HCT116 (cell line): ENCODE data around the gene UPF2. TPM values are rescaled to one million over a fixed set of nuclear protein-coding genes. Genes with fewer than 3 reads are reported as not detected.
A peak's percentile ranks its signal among the peaks of the same experiment; 100 is the strongest.

ENCODE experiments used
- ATAC-seq: fragments of 200-7000 bp; cut with Tn5 transposase; 2 replicates; pipeline ENCODE4 v1.9.1; 2020; ENCODE audit warnings: mild to moderate bottlenecking, moderate library complexity
- BruUV-seq: library from RNA; stranded (reverse); fragments of 400-500 nt; replicated peaks from 2 replicates; lab custom pipeline; 2021; lab: Mats Ljungman, UMichigan
- CTCF ChIA-PET: fragments of 300-600 bp; sonication (Branson Sonifier 250); formaldehyde crosslinking; loops from one replicate; lab custom pipeline; 2021; ENCODE audit warnings: antibody characterized with exemption; lab: Charles Lee
- POLR2A ChIA-PET: fragments of 300-600, 350-600 bp; sonication (Branson Sonifier 250); formaldehyde crosslinking; loops from one replicate; lab custom pipeline; 2021; ENCODE audit warnings: antibody characterized with exemption; lab: Charles Lee
- RAD21 ChIA-PET, 2 experiments: fragments of 300-600 bp; sonication (Branson Sonifier 250); formaldehyde crosslinking; loops; one replicate each; lab custom pipeline; 2023; ENCODE audit warnings: low total read pairs in 2 of 2; ENCODE audit not compliant: uncharacterized antibody in 2 of 2, unreplicated experiment in 2 of 2, low non-redundant PET in 1 of 2; lab: Charles Lee
- DNase-seq: peaks from one replicate; pipeline ENCODE4 v3.0.0-alpha.2; 2010; ENCODE audit warnings: low read depth, low spot score
- H2AFZ ChIP-seq: fragments of 200-600 bp; shearing (Covaris generic), sonication (generic); 2 replicates; pipeline ENCODE4 v1.6.1; 2017; ENCODE audit warnings: low read depth, mixed run types, mixed read lengths, antibody characterized with exemption, low read length; ENCODE audit not compliant: poor library complexity, severe bottlenecking
- H3K27ac ChIP-seq: 2 replicates; pipeline ENCODE4 v1.5.1; 2012; ENCODE audit warnings: low read depth, low read length
- H3K27me3 ChIP-seq: fragments of 200-600 bp; sonication (generic); 2 replicates; pipeline ENCODE4 v1.6.1; 2016; ENCODE audit warnings: mixed run types, low read length, mixed read lengths; ENCODE audit not compliant: insufficient read depth
- H3K36me3 ChIP-seq, 2 experiments: fragments of 200-500 bp in 1 of 2; fragments of 200-600 bp in 1 of 2; sonication (Bioruptor generic) in 1 of 2; sonication (generic) in 1 of 2; 2 replicates each; pipeline versions ENCODE4 v1.5.1 to v1.6.1; 2014 to 2016; ENCODE audit warnings: low read length in 2 of 2, inconsistent platforms in 1 of 2, mixed read lengths in 1 of 2, mixed run types in 1 of 2; ENCODE audit not compliant: insufficient read depth in 2 of 2, control insufficient read depth in 1 of 2
- H3K4me1 ChIP-seq, 2 experiments: fragments of 200-600 bp in 1 of 2; sonication (generic) in 1 of 2; 2 replicates each; pipeline versions ENCODE4 v1.5.1 to v1.6.1; 2012 to 2017; ENCODE audit warnings: low read length in 2 of 2, inconsistent platforms in 1 of 2, mild to moderate bottlenecking in 1 of 2, mixed read lengths in 1 of 2, mixed run types in 1 of 2, moderate library complexity in 1 of 2; ENCODE audit not compliant: insufficient read depth in 2 of 2, control insufficient read depth in 1 of 2
- H3K4me2 ChIP-seq: fragments of 200-600 bp; sonication (generic); 2 replicates; pipeline ENCODE4 v1.6.1; 2017; ENCODE audit warnings: mixed run types, low read length, mixed read lengths
- H3K4me3 ChIP-seq, 2 experiments: fragments of 200-600 bp in 1 of 2; sonication (generic) in 1 of 2; replicated peaks in 1 of 2; 2 replicates each; pipeline ENCODE4 v1.5.1; 2011 to 2016; ENCODE audit warnings: low read length in 2 of 2, control low read depth in 1 of 2, low read depth in 1 of 2, mild to moderate bottlenecking in 1 of 2, mixed read lengths in 1 of 2, mixed run types in 1 of 2
- H3K79me2 ChIP-seq: fragments of 200-600 bp; sonication (generic); 2 replicates; pipeline ENCODE4 v1.6.1; 2017; ENCODE audit warnings: mild to moderate bottlenecking, mixed run types, low read length, moderate library complexity, mixed read lengths; ENCODE audit not compliant: insufficient read depth
- H3K9ac ChIP-seq: fragments of 200-600 bp; sonication (generic); 2 replicates; pipeline ENCODE4 v1.6.1; 2016; ENCODE audit warnings: low read length, mixed read lengths
- H3K9me2 ChIP-seq: fragments of 200-600 bp; sonication (generic), shearing (Covaris generic); 2 replicates; pipeline ENCODE4 v1.6.1; 2017; ENCODE audit warnings: mixed run types, mild to moderate bottlenecking, moderate library complexity; ENCODE audit not compliant: insufficient read depth
- H3K9me3 ChIP-seq, 2 experiments: fragments of 200-500 bp in 1 of 2; fragments of 200-600 bp in 1 of 2; sonication (Bioruptor generic) in 1 of 2; sonication (generic) in 1 of 2; 2 replicates each; pipeline ENCODE4 v1.6.1; 2014 to 2017; ENCODE audit warnings: low read length in 2 of 2, mixed read lengths in 2 of 2, inconsistent platforms in 1 of 2, low read depth in 1 of 2, mild to moderate bottlenecking in 1 of 2, mixed run types in 1 of 2, moderate library complexity in 1 of 2; ENCODE audit not compliant: control insufficient read depth in 1 of 2, insufficient read depth in 1 of 2
- H4K20me1 ChIP-seq: fragments of 200-600 bp; sonication (generic), shearing (Covaris generic); 2 replicates; pipeline ENCODE4 v1.6.1; 2017; ENCODE audit warnings: mixed run types, mild to moderate bottlenecking, moderate library complexity; ENCODE audit not compliant: insufficient read depth
- CBX3 ChIP-seq: IDR thresholded peaks from 2 replicates; pipeline ENCODE4 v1.6.1; 2012; ENCODE audit warnings: low read depth
- CTCF ChIP-seq, 3 experiments: fragments of 200-600 bp in 1 of 3; sonication (generic) in 1 of 3; IDR thresholded peaks in 2 of 3; conservative IDR thresholded peaks in 1 of 3; 2 replicates each; pipeline ENCODE4 v1.5.1; 2012 to 2017; ENCODE audit warnings: low read depth in 2 of 3, low read length in 2 of 3, antibody characterized with exemption in 1 of 3, borderline replicate concordance in 1 of 3, control low read depth in 1 of 3, mild to moderate bottlenecking in 1 of 3, mixed read lengths in 1 of 3, mixed run types in 1 of 3, moderate library complexity in 1 of 3; ENCODE audit not compliant: insufficient read depth in 1 of 3
- ELF1 ChIP-seq: IDR thresholded peaks from 2 replicates; pipeline ENCODE4 v1.6.1; 2012; ENCODE audit warnings: low read depth, borderline replicate concordance
- EZH2phosphoT487 ChIP-seq: fragments of 200-600 bp; IDR thresholded peaks from 2 replicates; pipeline ENCODE4 v1.6.1; 2018; ENCODE audit warnings: antibody characterized with exemption, borderline replicate concordance
- POLR2AphosphoS5 ChIP-seq: IDR thresholded peaks from 2 replicates; pipeline ENCODE4 v1.6.1; 2011; ENCODE audit warnings: mild to moderate bottlenecking, low read depth, low read length, moderate library complexity
- SP1 ChIP-seq: IDR thresholded peaks from 2 replicates; pipeline ENCODE4 v1.6.1; 2012; ENCODE audit warnings: low read depth
- TCF7L2 ChIP-seq: IDR thresholded peaks from 2 replicates; pipeline ENCODE4 v1.7.0; 2011; ENCODE audit warnings: borderline replicate concordance, inconsistent platforms; ENCODE audit not compliant: insufficient read depth, insufficient read length; ENCODE audit errors: extremely low read depth
- YY1 ChIP-seq: IDR thresholded peaks from 2 replicates; pipeline ENCODE4 v1.6.1; 2011; ENCODE audit warnings: low read length, low read depth, moderate library complexity, mild to moderate bottlenecking; ENCODE audit not compliant: insufficient replicate concordance; ENCODE audit errors: extremely low read depth
- ZFX ChIP-seq: fragments of 450-650 bp; IDR thresholded peaks from 2 replicates; pipeline ENCODE4 v1.6.1; 2017
- intact Hi-C: fragments of 100-400 bp; cut with micrococcal nuclease; formaldehyde crosslinking; loops from 2 replicates; pipeline ENCODE4 v1.10.0; 2022
- total RNA-seq: library from RNA; stranded (reverse); gene quantifications from one replicate; pipeline ENCODE4 v1.2.1, GENCODE V29; 2021; ENCODE audit not compliant: unreplicated experiment

Gene UPF2
- total RNA-seq, 1 experiment from 2014 or later, result 27.3 TPM

GRCh38 chr10:11882646-11883375, 159.8 kb downstream of the UPF2 start:
- Histone ChIP-seq H4K20me1 (no peaks in the 10 kb centered on the region), H3K27me3 (no peaks in the 10 kb centered on the region), H3K4me3 (peak overlapping the region in 1 of 2 experiments; percentile 28; a peak in 1 of 4 replicates), H3K4me1 (peaks cover 35 to 87% of the 10 kb centered on the region in 2 experiments), H3K79me2 (no peaks in the 10 kb centered on the region), H2AFZ (no peak overlapping the region), H3K36me3 (no peaks in the 10 kb centered on the region), H3K4me2 (peak overlapping the region; percentile 63), H3K9me2 (no peaks in the 10 kb centered on the region), H3K9me3 (no peaks in the 10 kb centered on the region), H3K9ac (peak overlapping the region; percentile 73), H3K27ac (peak overlapping the region; percentile 85)
- POLR2A ChIA-PET, result interaction anchor here (0.6 to 1.8 kb wide), 5 partner anchors 11 to 248 kb away, joined by 3 to 10 read pairs (median 3); no protein-coding TSS in a partner anchor
- no peak for DNase-seq
- intact Hi-C loops, result no loop called here
- RAD21 ChIA-PET, result no interaction called here
- ATAC-seq, result no peak
- CTCF ChIA-PET, result interaction anchor here (1.8 kb wide), 1 partner anchor 103 kb away, joined by 18 read pairs; no protein-coding TSS in a partner anchor
- no TSS peak for BruUV-seq
- TF ChIP-seq SP1 (no peak), ZFX (peak; percentile 32; the same call in 1 of the 2 replicates)

- RAD21 ChIA-PET, result interaction anchor here (1.1 to 2.1 kb wide), 3 partner anchors 99 to 105 kb away, joined by 3 to 6 read pairs (median 5); no protein-coding TSS in a partner anchor
- ATAC-seq, result peak; percentile 82
- H3K27me3 ChIP-seq, result no peaks in the 10 kb centered on the region
- no peaks in the 10 kb centered on the region for H3K36me3 ChIP-seq
- intact Hi-C loops, result loop anchor here (1.0 kb wide), 1 partner anchor 105 kb away; no protein-coding TSS in a partner anchor
- H3K27ac ChIP-seq, result peak overlapping the region; percentile 85
- H3K4me3 ChIP-seq, result peak overlapping the region in 1 of 2 experiments; percentile 28; a peak in 2 of 4 replicates
- no TSS peak for BruUV-seq
- peak overlapping the region; percentile 73 for H3K9ac ChIP-seq
- no peak overlapping the region for H2AFZ ChIP-seq
- H3K4me2 ChIP-seq, result peak overlapping the region; percentile 63
- TF ChIP-seq ELF1 (no peak), YY1 (peak; percentile 15), POLR2AphosphoS5 (peak; percentile 71), CTCF (IDR thresholded peaks at IDR 0.05 in 2 of 3, conservative IDR thresholded peaks at IDR 0.05 in 1 of 3; ENCODE audit: borderline replicate concordance in 1 of 3, insufficient read depth in 1 of 3, low read depth in 2 of 3, low read length in 2 of 3) (peak in 1 of 3 experiments; percentile 45; a peak in 2 of 6 replicates), CBX3 (no peak), EZH2phosphoT487 (no peak), TCF7L2 (peak; percentile 14), ZFX (peak; percentile 46)
- peaks cover 34 to 87% of the 10 kb centered on the region in 2 experiments for H3K4me1 ChIP-seq
- H3K9me3 ChIP-seq, result no peaks in the 10 kb centered on the region
- DNase-seq, result peak; percentile 94
- no peaks in the 10 kb centered on the region for H4K20me1 ChIP-seq
- POLR2A ChIA-PET, result interaction anchor here (0.7 to 1.8 kb wide), 8 partner anchors 12 to 1210 kb away, joined by 3 to 10 read pairs (median 4); no protein-coding TSS in a partner anchor
- CTCF ChIA-PET, result interaction anchor here (0.8 to 1.8 kb wide), 3 partner anchors 62 to 152 kb away, joined by 3 to 18 read pairs (median 3); no protein-coding TSS in a partner anchor
- no peaks in the 10 kb centered on the region for H3K79me2 ChIP-seq
- no peaks in the 10 kb centered on the region for H3K9me2 ChIP-seq
Measured at GRCh38 chr10:11881477-11882417, 160.9 kb downstream of the UPF2 start.
